NB4 (cell line): ENCODE data around the gene CCDC107.

Source experiments
- MYC ChIP-seq: IDR thresholded peaks from 2 replicates; pipeline ENCODE4 v1.6.1; 2011; ENCODE audit warnings: low read depth, low read length
- POLR2A ChIP-seq: IDR thresholded peaks from 2 replicates; pipeline ENCODE4 v1.6.1; 2011; ENCODE audit warnings: mild to moderate bottlenecking; ENCODE audit not compliant: insufficient read length; ENCODE audit errors: extremely low read depth
- TF ChIP-seq, protein P1 (sequence below): IDR thresholded peaks from one replicate; pipeline ENCODE4 v1.5.1; 2012; ENCODE audit warnings: low read depth, low read length
- TF ChIP-seq, protein P2 (sequence below): IDR thresholded peaks from 2 replicates; pipeline ENCODE4 v1.6.1; 2011; ENCODE audit warnings: low read depth, low read length

DNA sequence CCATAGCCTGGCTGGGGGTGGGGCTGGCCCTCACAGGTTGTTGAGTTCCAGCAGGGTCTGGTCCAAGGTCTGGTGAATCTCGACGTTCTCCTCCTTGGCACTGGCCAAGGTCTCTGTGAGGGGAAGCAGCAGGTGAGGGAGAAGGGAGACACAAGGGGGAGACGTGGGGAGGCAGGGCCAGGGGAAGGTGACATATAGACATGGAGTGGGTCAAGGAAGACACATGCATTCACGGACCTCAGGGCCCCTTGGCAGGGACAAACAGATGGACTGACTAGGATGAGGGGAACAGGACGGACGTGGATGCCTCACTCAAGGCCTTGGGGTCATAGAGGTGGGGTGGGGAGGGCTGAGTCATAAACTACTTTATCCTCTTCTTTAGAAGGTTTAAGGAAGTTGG is 24.0 kb downstream of the CCDC107 start:
- TF ChIP-seq, protein P1, sequence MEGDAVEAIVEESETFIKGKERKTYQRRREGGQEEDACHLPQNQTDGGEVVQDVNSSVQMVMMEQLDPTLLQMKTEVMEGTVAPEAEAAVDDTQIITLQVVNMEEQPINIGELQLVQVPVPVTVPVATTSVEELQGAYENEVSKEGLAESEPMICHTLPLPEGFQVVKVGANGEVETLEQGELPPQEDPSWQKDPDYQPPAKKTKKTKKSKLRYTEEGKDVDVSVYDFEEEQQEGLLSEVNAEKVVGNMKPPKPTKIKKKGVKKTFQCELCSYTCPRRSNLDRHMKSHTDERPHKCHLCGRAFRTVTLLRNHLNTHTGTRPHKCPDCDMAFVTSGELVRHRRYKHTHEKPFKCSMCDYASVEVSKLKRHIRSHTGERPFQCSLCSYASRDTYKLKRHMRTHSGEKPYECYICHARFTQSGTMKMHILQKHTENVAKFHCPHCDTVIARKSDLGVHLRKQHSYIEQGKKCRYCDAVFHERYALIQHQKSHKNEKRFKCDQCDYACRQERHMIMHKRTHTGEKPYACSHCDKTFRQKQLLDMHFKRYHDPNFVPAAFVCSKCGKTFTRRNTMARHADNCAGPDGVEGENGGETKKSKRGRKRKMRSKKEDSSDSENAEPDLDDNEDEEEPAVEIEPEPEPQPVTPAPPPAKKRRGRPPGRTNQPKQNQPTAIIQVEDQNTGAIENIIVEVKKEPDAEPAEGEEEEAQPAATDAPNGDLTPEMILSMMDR: no peak
- no peak for TF ChIP-seq POLR2A
- TF ChIP-seq, protein P2, sequence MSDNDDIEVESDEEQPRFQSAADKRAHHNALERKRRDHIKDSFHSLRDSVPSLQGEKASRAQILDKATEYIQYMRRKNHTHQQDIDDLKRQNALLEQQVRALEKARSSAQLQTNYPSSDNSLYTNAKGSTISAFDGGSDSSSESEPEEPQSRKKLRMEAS: no peak
- no peak for TF ChIP-seq MYC
